H1 (cell line): ENCODE data around the gene DDA1. TPM values are rescaled to one million over a fixed set of nuclear protein-coding genes. Genes with fewer than 3 reads are reported as not detected.

Experiments used
- CHD7 ChIP-seq: fragments of 300-600 bp; sonication (generic); IDR thresholded peaks from 2 replicates; pipeline ENCODE4 v1.7.1; 2012; ENCODE audit warnings: low read length, moderate library complexity, mild to moderate bottlenecking, inconsistent platforms; ENCODE audit not compliant: insufficient replicate concordance
- GTF2F1 ChIP-seq: IDR thresholded peaks from 2 replicates; pipeline ENCODE4 v1.6.1; 2012; ENCODE audit warnings: low read depth, low read length, improper control_type of control experiment, borderline replicate concordance
- PHF8 ChIP-seq: fragments of 200-600 bp; sonication (generic); conservative IDR thresholded peaks from 2 replicates; pipeline ENCODE4 v1.7.1; 2012; ENCODE audit warnings: low read depth, mild to moderate bottlenecking, inconsistent platforms, low read length, moderate library complexity
- RAD21 ChIP-seq, 2 experiments: IDR thresholded peaks in 1 of 2; conservative IDR thresholded peaks in 1 of 2; 2 replicates each; pipeline ENCODE4 v1.6.1; 2011; ENCODE audit warnings: low read depth in 2 of 2, low read length in 2 of 2, improper control_type of control experiment in 1 of 2, inconsistent platforms in 1 of 2, mild to moderate bottlenecking in 1 of 2, moderate library complexity in 1 of 2
- SIN3A ChIP-seq, 2 experiments: IDR thresholded peaks in 1 of 2; conservative IDR thresholded peaks in 1 of 2; 2 replicates each; pipeline ENCODE4 v1.6.1; 2011 to 2012; ENCODE audit warnings: low read length in 2 of 2, improper control_type of control experiment in 1 of 2, low read depth in 1 of 2, mild to moderate bottlenecking in 1 of 2
- ZNF274 ChIP-seq: IDR thresholded peaks from 2 replicates; pipeline ENCODE4 v1.7.0; 2012; ENCODE audit warnings: low read length, borderline replicate concordance; ENCODE audit errors: extremely low read depth
- polyA plus RNA-seq, 7 experiments: library from polyadenylated mRNA; depleted of rRNA in 3 of 7; stranded (reverse) in 5 of 7; unstranded in 2 of 7; fragments of >200 nt in 5 of 7; fragments of 200-250 nt in 2 of 7; gene quantifications; 1 replicate in 5 of 7; 2 replicates in 1 of 7; 4 replicates in 1 of 7; pipeline versions ENCODE4 v1.2.1 to v1.2.3, GENCODE V29; 2011 to 2013; ENCODE audit warnings: missing spikeins in 2 of 7, mixed read lengths in 2 of 7
- total RNA-seq: library from RNA; stranded (reverse); fragmentation: NEBNext Ultra II Directional; extraction: Animal tissue kit (Norgen Biotek cat#: 25700); gene quantifications from 2 replicates; pipeline ENCODE4 v1.2.1, GENCODE V29; 2021

The DDA1 gene
- total and polyA plus RNA-seq, 2 of the 8 experiments (the other 6 are each of a cell fraction or from before 2014, with no cell fraction given) = 29.2 to 34.5 TPM

- TF ChIP-seq PHF8 (0 out of 2 replicates have a peak, but pooled peaks have one; percentile 38), SIN3A (conservative IDR thresholded peaks at IDR 0.05 in 1 of 2, IDR thresholded peaks at IDR 0.05 in 1 of 2; ENCODE audit: low read depth in 1 of 2, low read length in 2 of 2) (peak in 1 of 2 experiments; percentile 73; a peak in 2 of 4 replicates), ZNF274 (no peak), GTF2F1 (0 out of 2 replicates have a peak, but pooled peaks have one; percentile 31), RAD21 (IDR thresholded peaks at IDR 0.05 in 1 of 2, conservative IDR thresholded peaks at IDR 0.05 in 1 of 2; ENCODE audit: low read depth in 2 of 2, low read length in 2 of 2) (no peak), CHD7 (no peak)
Measured at GRCh38 chr19:17336872-17337674, 27.7 kb downstream of the DDA1 start, which contains the start of gene GTPBP3 (continued).
